Activated T-cell treated with anti-CD3 and anti-CD28 coated beads for 48 hours (primary cell): ENCODE measurements around the gene CHST11.

Experiments used
- DNase-seq: peaks from one replicate; pipeline ENCODE4 v3.0.0-alpha.2; 2020; ENCODE audit warnings: low read depth

The CHST11 gene

DNA sequence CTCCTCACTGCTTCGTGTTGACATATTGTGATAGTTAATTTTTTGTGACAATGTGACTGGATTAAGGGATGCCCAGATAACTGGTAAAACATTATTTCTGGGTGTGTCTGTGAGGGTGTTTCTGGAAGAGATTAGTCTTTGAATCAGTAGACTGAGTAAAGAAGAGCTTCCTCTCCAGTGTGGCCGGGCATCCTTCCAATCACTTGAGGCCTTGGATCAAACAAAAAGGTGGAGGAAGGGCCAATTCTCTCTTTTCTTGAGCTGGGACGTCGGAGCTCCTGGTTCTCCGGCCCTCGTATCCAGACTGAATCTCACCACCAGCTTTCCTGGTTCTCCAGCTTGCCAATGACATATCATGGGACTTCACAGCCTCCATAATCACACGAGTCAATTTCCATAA lies 240.4 kb downstream of the CHST11 start:
- no peak for DNase-seq

DNA sequence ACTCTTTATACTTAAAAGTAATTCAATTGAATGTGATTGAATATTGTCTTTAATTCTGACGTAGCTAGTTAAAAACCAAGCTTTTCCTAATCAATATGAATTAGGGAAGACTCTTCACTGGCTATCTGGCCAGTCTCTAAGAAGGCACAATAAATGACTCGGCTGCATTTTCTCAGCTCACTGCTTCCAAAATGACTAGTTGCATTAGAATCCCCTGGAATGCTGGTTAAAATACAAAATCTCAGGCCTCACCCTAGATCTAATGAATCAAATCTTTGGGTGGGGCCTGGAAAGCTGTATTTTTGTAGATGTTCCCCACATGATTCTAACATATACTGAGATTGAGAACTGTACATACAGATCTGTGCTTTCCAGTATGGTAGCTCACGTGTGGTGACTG lies 242.1 kb downstream of the CHST11 start:
- no peak for DNase-seq

DNA sequence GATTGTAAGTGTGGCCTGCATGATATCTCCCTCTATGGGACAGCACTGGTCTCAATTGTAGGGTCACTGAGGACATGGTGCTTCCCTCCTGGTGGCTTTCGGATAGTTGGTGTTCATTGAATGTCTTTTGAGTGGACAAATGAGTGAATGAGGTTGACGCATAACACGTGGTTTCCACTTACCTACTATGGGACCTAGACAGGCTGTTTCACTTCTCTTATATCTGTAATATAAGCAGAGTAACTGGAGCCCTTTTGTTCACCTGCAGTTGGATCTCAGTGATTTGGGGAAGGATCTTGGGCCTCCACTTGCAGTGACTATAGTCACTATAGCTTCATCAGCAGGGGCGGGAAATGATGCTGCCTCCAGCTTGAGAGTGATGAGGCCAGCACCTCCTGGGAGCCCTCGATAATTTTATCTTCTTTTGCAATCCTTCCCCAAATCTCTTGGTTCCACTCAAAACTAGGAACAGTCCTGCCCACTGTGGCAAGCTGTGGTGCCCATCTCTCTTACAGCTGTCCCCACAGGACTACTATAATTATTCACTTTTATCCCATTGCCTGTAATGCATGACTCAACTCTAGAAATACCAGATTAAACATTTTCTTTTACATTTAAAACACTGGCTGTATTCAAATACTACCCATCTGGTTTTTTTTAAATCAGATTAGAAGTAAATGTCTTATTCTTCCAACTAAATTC lies 242.9 kb downstream of the CHST11 start:
- DNase-seq, result peak; percentile 25

DNA sequence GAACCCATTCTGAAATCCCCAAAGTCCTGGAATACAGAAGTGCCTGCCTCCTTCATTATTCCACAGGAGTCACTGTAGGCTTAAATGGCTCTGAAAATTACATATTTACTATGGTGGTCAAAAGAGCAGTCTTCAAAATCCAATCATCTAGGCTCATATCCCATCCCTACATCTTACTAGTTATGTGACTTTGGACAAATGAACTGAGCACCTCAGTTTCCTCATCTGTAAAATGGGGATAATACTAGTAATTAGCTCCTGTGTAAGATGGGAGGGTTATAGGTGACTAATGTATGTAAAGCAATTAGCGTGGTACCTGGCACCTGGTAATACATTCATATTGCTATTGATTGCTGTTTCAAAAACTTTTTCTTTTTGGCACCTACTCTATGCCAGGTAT lies 243.6 kb downstream of the CHST11 start:
- DNase-seq, result no peak

DNA sequence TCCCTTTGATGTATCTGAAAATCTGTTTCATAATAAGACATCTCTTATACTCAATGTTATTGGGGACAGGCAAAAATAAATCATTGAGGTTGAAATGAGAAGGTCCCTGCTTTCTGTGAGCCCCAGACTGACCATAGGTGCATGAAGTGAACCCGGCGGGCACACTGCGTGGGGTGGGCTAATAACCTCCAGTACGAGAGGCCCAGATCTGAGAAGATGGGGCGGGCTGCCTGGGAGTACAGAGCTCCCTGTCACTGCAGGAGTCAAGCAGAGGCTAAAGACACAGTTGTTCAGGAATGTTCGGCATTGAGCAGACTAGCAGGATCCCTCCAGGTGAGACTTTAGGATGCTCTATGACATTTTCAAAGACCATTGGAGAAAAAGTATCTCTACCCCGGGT lies 244.6 kb downstream of the CHST11 start:
- no peak for DNase-seq

DNA sequence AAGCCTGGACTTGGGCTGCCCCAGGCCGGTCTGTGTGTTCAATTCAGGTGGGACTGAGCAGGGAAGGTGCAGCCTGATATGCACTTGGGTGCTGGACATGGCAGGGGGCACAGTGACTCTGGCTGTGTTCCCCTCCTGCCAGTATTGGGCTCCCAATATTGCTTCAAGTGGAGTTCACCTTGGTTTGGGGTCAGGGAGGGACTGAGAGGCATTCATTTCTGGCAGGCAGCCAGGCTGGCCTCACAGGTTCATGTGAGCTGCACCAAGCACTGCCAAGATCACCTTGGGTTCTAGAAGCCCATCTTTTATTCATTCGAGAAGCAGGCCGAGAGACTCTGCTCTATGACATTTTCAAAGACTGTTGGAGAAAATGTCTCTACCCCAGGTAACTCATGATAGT lies 245.0 kb downstream of the CHST11 start:
- DNase-seq, result no peak

DNA sequence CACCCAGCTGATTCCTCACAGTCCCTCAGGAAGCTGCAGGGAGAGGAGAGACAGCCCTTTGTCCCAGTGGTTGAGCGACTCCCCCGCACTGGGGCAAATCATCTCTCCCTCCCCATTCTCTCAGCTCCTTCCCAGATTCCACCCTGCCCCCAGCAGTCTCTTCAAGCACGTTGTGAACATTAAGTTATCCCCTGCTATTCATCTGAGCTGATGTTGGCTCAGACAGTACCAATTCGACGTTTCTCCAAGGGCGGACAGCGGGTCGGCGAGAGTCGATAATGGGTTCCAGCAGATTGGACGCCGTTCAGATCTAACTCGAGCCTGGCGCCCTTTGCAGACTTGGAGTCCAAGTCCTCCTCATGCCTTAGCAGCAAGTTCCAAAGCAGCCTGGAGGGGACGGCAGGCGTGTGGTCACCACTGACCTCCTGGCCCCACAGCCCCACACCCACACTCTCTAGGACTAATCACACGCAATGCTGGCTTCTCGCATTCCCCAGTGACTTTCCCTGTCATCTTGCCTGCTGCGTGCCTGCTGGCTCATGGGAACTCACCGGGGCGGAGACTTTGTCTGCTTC lies 245.9 kb downstream of the CHST11 start:
- no peak for DNase-seq

DNA sequence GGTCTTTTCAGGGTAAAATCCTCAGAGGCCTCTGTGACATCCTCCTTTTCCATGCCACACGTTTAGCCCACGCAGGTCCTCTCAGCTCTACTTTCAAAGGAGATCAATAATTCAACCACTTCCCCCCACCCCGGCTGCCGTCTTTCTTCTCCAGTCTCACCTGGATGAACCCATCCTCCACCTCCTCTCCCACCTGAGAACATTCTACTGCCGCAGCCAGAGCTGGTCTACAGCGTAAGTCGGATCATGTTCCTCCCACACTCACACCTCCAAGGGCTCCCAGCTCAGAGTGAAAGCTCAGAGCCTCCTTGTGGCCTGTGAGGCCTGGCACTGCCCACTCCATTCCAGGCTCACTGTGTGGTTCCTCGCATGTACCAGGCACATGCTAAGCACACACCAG lies 246.6 kb downstream of the CHST11 start:
- DNase-seq, result no peak

DNA sequence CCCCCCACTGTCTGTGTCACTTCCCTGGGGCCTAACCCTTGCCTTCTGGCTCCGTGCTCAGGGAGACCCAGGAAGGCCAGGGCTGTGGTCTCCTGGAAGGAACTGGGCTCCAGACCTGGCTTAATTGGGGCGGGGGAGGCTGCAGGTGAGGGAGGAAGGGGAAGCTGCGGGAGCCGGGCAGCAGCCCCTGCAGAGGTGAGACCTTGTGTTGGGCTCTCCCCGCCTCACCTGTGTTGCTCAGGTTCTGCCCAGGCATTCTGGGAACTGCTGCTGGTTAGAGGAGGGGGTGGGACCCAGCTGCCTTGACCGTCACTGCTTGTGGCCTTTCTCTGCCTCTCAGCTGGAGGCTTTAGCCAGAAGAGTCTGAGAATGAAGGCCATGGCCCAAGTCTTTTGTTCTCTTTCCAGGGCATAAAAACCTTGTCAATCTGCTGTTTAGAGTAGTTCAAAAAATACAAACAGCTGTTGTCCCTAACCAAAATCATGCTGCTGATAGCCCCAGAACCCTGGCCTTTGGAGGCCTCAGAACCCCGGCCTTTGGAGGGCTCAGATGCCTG lies 247.6 kb downstream of the CHST11 start:
- no peak for DNase-seq

DNA sequence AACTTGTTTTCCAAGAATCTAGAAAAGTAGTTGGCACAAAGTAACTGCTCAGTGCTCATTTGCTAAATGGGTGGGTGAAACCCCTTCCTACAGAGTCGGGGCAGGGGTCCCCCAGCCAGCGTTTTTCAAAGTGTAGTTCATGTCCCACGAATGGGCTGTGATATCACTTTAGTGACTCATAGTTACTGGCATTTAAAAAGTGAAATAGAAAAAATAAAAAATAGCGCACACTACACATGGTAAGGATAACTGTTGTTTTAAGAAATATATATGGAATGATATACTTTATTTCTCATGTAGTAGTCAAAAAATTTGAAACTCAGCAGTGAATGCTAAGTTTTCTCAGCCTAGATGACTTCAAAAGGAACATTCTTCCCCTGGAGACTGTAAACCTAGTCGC lies 250.4 kb downstream of the CHST11 start:
- DNase-seq, result no peak

DNA sequence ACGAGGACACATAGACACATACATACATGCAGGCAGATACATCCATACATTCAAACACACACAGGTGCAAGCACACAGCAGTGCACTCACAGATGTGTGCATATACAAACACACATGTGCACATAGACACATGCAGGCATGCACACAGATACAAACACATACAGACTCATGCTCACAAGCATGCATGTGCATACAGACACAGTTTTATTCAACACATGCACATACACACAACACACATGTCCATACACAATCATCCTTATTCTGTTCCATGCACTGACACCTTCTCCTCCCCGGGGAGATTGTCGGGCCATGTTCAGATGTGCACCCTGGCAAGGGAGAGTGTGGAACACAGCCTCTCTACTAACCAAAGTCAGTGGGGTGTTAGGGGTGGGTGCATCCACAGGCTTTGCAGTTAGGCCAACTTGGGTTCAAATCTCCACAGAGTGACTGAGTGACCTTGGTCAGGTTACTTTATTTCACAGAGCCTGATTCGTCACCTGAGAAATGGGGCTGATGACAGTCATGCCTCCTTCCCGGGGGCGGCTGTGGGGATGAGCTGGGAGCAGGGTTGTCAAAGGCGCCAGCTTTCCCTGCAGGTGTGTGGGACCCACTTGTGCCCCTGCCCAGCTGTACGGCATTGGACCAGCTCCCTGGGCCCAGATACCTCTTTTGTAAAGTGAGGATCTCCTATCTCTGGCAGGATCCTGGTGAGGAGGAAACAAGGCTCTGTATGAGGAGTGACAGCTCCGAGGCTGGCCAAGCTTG lies 251.2 kb downstream of the CHST11 start:
- no peak for DNase-seq

DNA sequence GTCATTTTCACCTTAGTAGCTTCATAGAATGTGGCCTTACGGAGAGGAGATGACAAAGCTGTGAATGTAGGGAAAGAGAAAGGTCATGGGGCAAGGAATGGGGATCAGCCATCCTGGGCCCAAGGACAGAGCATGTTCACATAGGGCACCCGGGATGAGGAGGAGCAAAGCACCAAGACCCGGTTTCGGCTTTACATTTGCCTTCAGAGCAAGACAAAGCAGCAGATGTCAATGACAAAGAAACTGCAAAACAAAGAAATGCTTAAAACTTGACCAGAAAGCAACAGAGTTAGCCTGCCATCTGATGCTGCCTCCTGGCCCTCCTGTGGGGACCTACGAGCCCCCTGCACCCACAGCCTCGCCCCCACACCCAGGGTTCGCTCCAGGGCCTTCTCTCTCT lies 252.1 kb downstream of the CHST11 start:
- DNase-seq, result no peak

DNA sequence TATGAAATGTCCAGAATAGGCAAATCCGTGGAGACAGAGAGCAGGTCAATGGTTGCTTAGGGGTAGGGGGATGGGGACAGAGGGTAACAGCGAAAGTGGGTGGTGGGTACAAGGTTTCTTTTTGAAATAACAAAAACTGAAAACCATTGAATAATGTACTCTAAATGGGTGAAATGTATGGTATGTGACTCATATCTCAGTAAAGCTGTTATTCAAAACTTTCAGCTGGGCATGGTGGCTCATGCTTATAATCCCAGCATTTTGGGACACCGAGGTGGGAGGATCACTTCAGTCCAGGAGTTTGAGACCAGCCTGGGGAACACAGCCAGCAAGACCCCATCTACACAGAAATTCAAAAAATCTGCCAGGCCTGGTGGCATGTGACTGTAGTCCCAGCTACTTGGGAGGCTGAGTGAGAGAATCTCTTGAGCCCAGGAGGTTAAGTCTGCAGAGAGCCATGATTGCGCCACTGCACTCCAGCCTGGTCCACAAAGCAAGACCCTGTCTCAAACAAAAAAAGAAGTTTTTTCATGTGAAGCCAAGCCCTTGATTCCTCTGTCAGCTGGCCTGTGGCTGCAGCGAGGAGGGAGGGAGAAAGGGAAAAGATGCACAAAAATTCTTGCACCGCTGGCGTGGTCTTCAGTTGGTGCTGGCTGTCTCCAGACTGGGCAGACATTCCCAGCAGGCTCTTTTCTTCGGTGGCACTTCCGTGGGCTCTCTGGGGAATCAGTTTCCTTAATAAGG lies 253.1 kb downstream of the CHST11 start:
- DNase-seq, result no peak

DNA sequence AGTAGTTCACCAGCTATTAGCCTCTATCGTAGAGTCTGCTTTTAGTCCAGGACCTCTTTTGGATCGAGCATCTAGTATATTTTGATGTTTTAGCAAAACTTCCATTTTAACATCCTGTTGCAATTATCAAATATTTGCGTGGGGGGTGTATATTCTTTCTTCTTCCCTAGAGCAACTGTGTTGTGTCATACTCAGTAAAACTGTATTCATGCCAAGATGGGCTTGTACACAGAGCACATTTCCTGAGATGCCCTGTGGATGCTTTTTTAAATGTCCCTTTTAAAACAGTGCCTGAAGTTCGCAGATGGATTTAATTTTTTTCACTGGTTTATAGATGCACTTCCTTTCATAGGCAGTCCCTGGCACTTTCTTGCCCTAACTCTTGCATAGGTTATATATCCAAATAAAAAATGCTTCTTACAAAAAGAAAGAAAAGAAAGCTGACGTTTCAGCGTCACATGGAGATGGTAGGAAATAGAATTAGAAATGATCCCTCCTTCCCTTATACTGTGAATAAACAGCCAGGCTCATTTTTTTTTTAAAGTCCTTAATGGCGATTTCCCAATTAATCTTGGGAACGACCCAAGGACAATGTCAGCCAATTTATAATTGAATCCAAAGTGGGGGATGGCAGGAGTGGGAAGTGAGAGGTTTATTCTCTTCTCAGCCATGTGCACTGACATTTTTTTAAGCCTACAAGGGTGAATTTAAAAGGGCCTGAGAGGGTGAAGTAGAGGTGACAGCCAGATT lies 254.4 kb downstream of the CHST11 start:
- no peak for DNase-seq

DNA sequence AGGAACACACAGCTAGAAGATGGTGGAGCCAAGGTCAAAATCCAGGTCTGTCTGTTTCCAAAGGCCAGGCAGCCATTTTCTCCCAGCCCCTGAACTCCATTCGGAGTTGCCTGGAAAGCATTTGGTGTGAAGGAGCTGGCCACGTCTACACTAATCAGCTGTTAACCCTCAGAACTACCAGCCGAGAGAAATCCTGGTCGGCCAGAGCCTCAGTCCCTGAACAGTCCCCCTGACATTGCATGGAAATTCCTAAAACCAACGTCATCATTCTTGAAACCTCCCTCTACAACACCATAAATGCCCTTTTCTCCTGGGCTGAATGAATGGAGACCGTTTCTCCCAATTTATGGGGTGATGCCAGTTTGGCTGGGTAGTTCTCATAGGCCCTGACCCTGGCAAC lies 255.7 kb downstream of the CHST11 start:
- no peak for DNase-seq

DNA sequence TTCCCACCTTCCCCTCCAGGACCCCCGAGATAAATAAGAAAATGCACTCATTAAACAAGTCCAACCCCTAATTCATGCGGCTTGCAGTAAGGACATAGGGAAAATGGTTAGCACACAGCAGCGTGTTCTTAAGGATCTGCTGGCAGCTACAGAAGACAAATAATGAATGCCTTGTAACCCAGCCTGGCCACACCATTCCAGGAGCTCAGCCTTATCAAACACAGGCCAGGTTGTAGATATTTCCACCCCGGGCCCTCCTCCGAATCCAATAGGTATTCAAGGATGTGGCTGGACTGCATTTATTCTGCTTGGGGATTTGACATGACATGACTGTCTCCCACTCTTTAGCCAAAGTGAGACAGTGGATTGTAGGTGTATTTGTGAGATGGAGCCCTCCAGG lies 256.2 kb downstream of the CHST11 start:
- no peak for DNase-seq

DNA sequence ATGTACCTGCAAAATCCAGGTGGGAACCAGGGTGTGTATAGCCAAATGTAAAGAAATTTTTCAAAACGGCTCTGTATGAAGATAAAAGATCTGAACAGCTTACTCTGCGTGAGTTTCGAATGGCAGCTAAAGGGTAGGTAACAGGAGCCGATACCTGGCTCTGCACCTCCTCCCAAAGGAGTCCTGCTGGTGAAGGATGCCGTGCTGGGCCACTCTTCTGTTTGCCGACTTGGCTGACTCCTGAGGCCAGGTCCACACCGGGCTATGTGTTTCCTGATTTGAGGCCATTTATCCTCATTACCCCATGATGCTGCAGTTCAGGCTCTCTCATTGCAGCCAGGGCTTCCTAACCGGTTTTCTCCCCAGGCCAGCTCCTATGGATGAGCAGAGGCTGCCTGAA lies 256.7 kb downstream of the CHST11 start:
- no peak for DNase-seq

DNA sequence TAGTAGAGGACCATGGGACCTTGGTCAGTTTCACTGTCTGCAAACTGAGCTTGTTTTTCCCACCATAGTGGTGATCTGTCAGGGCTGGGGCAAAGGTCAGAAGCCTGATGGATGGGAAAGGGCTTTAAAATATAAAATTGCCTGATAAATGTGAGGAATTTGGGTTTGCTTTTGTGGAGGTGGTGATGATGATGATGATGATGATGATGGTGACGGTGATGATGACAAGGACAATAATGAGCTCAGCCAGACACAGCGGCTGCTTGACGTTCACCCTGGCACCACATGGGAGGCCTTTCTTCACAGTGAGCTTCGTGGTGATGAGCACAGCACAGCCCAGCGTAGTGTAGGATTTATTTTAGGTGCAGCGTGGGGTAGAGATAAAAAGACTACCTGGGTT lies 257.6 kb downstream of the CHST11 start:
- no peak for DNase-seq

DNA sequence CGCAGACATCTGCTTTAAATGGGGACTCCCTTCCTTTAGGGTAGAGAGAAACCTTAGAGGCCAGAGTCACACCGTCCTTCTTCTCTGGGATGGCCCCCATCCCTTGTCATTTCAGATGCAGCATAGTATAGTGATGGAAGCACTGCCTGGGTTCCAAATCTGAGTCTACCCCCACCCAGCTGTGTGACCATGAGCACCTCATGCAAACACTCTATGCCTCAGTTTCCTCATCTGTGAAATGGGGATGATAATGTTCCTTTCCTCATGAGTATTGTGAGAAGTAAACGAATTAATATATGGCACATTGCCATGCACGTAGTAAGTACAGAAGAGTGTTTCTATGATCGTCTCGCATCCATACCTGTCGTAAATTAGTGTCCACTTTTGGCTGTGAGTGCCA lies 259.4 kb downstream of the CHST11 start:
- no peak for DNase-seq

DNA sequence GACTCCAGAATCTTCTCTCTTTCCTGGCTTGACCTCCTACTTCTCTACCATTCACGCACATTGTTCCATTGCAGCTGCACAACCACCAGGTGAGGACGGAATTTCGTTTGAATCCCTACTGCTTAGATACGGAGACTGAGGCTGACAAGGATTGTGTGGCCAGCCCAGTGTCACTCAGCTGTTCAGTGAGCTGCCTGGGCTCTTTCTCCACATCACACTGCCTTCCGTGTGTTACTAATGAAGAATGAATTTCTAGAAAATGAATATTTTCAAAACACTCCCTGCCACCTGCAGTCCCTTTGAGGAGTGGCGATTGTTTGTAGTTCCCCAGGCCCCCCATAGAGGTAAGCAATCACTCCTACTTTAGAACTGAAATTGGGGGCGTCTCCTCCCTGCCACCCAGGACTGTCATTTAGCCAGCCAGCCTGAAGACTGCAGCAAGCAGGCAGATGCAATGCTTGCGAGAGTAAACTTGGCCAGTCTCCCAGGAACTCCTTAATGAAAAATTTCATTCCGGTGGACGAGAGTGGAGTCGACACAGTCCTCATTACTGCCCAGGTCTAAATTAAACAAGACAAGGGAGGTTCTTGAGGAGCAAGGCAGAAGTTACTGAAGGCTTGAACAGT lies 261.7 kb downstream of the CHST11 start:
- no peak for DNase-seq

DNA sequence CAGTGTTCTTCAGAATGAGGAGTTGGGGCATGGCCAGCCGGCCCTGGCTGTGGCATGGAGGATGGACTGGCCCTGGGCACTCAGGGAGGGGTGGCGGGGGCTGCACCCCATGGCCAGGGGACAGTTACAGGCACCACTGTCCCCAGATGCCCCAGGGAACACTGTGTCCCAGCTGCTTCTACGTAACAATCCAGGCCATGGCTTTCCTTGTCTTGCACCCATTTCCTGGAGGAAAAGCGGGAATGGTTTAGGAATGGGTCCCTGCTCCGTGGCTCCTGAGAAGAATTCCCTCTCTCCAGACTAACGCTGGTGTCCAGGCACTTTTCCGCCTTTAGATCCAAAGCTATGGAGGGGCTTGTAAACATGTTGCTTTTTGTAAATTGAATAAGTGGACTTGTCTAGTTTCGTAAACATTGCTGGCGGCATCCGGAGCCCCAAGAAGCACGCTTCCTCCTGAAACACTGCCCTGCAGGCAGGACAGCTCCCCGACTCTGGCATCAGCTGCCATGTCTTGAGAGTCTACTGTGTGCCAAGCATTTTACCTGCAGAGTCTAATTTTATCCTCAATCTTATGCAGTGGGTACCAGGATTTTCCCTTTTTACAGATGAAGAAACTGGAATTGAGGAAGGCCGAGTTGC lies 263.1 kb downstream of the CHST11 start:
- DNase-seq, result no peak
